ENCODE measurements around the gene CRYZL1. TPM values are rescaled to one million over a fixed set of nuclear protein-coding genes. Genes with fewer than 3 reads are reported as not detected.
A peak's percentile ranks its signal among the peaks of the same experiment; 100 is the strongest.

Gene CRYZL1
- total RNA-seq, 1 experiment from 2014 or later, result 35.2 TPM

DNA sequence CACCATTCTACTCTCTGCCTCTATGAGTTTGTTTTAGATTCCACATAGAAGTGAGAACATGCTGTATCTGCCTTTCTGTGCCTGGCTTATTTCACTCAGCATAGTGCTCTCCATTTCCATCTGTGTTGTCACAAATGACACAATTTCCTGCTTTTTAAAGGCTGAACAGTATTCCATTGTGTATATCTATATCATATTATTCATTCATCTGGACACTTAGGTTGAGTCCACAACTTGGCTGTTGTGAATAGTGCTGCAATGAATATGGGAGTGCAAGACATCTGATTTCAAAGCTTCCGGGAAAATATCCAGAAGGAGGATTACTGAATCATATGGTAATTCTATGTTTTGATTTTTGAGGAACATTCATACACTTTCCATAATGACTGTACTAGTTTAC lies 33.0 kb downstream of the CRYZL1 start:
- BruUV-seq (replicated peaks), result no TSS peak
- intact Hi-C loops (cut with micrococcal nuclease), result loop anchor here (5.0 kb wide), 2 partner anchors 246 to 411 kb away; no protein-coding TSS in a partner anchor
- Mint-ChIP-seq H3K27ac (ENCODE audit: low read depth, unreplicated experiment) (peak overlapping the region; percentile 41), H3K36me3 (ENCODE audit: insufficient read depth, unreplicated experiment) (peaks cover 74% of the 10 kb centered on the region), H3K9me3 (ENCODE audit: unreplicated experiment) (no peaks in the 10 kb centered on the region), H3K27me3 (ENCODE audit: insufficient read depth, unreplicated experiment) (no peaks in the 10 kb centered on the region), H3K4me3 (ENCODE audit: unreplicated experiment) (no peak overlapping the region), H3K4me1 (ENCODE audit: insufficient read depth, unreplicated experiment) (no peaks in the 10 kb centered on the region)
- DNase-seq (ENCODE audit: unreplicated experiment), result no peak
- POLR2A ChIA-PET, result interaction anchor here (0.6 to 1.3 kb wide), 4 partner anchors 16 to 682 kb away, joined by 3 to 4 read pairs (median 3); partner anchors contain the start of gene DONSON
- TF ChIP-seq, protein P1, sequence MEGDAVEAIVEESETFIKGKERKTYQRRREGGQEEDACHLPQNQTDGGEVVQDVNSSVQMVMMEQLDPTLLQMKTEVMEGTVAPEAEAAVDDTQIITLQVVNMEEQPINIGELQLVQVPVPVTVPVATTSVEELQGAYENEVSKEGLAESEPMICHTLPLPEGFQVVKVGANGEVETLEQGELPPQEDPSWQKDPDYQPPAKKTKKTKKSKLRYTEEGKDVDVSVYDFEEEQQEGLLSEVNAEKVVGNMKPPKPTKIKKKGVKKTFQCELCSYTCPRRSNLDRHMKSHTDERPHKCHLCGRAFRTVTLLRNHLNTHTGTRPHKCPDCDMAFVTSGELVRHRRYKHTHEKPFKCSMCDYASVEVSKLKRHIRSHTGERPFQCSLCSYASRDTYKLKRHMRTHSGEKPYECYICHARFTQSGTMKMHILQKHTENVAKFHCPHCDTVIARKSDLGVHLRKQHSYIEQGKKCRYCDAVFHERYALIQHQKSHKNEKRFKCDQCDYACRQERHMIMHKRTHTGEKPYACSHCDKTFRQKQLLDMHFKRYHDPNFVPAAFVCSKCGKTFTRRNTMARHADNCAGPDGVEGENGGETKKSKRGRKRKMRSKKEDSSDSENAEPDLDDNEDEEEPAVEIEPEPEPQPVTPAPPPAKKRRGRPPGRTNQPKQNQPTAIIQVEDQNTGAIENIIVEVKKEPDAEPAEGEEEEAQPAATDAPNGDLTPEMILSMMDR (IDR thresholded peaks at IDR 0.05; ENCODE audit: unreplicated experiment), result no peak
- CTCF ChIA-PET, result interaction anchor here (0.6 to 1.2 kb wide), 4 partner anchors 8 to 760 kb away, joined by 3 to 4 read pairs (median 3); no protein-coding TSS in a partner anchor

DNA sequence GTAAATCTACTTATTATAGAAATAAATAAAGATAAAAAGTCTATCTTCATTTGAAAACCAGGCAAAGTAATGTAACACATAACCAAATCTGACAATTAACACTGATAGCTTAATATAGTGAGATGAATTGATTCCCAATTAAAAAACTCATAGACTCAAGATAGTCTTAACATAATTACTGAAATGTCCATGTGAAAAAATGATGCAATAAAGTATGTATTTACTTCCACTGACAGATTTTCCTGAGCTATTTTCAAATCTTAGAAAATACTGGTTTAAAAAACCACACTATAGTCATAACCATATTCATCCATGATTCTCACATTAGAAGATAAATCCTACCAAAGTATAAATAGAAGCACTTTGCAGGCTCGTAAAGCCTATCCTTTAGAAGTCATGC lies 43.5 kb downstream of the CRYZL1 start:
- Mint-ChIP-seq H3K27me3 (ENCODE audit: insufficient read depth, unreplicated experiment) (no peaks in the 10 kb centered on the region), H3K4me3 (ENCODE audit: unreplicated experiment) (no peak overlapping the region), H3K4me1 (ENCODE audit: insufficient read depth, unreplicated experiment) (no peaks in the 10 kb centered on the region), H3K9me3 (ENCODE audit: unreplicated experiment) (no peaks in the 10 kb centered on the region), H3K27ac (ENCODE audit: low read depth, unreplicated experiment) (no peak overlapping the region), H3K36me3 (ENCODE audit: insufficient read depth, unreplicated experiment) (peaks cover 82% of the 10 kb centered on the region)
- CTCF ChIA-PET, result interaction anchor here (1.8 kb wide), 1 partner anchor 8 kb away, joined by 10 read pairs; no protein-coding TSS in a partner anchor
- intact Hi-C loops (cut with micrococcal nuclease), result no loop called here
- POLR2A ChIA-PET, result interaction anchor here (2.2 kb wide), 1 partner anchor 10 kb away, joined by 9 read pairs; the partner anchor contains the start of gene DONSON
- no TSS peak for BruUV-seq (replicated peaks)
- TF ChIP-seq, protein P1 (IDR thresholded peaks at IDR 0.05; ENCODE audit: unreplicated experiment), result no peak
- DNase-seq (ENCODE audit: unreplicated experiment), result no peak

DNA sequence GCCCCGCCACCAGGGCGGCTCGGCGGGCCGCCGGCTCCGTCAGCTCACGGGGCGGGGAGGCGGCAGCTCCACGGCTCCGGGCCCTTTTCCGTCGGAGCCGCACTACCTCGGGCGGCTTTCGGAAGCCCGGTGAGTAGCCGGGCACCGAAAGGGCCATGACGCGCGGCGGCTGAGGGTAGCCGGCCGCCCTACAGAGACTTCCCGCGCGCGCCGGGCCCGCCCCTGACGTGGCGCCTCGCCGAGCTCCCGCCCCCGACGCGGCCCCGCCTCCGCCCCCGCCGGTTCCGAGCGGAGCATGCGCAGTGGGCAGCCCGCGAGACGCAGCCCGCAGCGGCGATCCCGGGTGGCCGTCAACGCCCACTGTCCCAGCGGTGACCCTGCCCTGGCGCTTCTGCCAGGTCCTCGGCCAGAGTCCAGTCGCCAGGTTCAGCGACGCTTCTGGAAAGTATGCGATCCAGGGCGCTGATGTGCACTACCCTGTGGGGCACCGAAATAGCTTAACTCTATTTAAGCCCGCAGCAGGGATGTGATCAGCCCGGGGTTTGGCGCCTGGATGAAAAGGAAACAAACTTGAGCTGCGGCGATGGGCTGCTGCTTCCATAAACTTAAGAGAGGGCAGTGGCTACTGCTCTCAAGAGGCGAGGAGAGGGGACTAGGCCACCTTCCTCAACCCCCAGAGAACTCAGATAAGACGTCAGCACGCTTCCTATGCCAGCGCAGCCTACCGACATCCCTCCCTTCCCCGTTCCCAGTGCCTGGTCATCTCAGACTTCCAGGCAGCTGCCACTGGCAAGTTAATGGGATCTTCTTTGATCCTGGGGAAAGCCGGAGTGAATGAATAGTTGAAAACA lies 52.8 kb downstream of the CRYZL1 start, which contains the start of gene DONSON:
Gene DONSON (minus strand): TSS at position 200 of the 851 bp plus-strand sequence. CDS start 43 bp downstream, at position 157.
- Mint-ChIP-seq H3K4me1 (ENCODE audit: insufficient read depth, unreplicated experiment) (peaks cover 5% of the 10 kb centered on the region), H3K36me3 (ENCODE audit: insufficient read depth, unreplicated experiment) (peaks cover 5% of the 10 kb centered on the region), H3K9me3 (ENCODE audit: unreplicated experiment) (no peaks in the 10 kb centered on the region), H3K27ac (ENCODE audit: low read depth, unreplicated experiment) (peak within 1 kb of the TSS; percentile 67), H3K27me3 (ENCODE audit: insufficient read depth, unreplicated experiment) (no peaks in the 10 kb centered on the region), H3K4me3 (ENCODE audit: unreplicated experiment) (peak within 1 kb of the TSS; percentile 88)
- ChIA-PET CTCF (interaction anchor here (0.6 to 3.4 kb wide), 4 partner anchors 17 to 21 kb away, joined by 3 to 19 read pairs (median 3); no protein-coding TSS in a partner anchor), POLR2A (interaction anchor here (0.6 to 3.0 kb wide), 23 partner anchors 9 to 817 kb away, joined by 3 to 25 read pairs (median 5); partner anchors contain the start of genes CRYZL1, GART, PAXBP1 and SON)
- peak; percentile 80 for DNase-seq (ENCODE audit: unreplicated experiment)
- TF ChIP-seq, protein P1 (IDR thresholded peaks at IDR 0.05; ENCODE audit: unreplicated experiment), result no peak
- no TSS peak for BruUV-seq (replicated peaks)
- intact Hi-C loops (cut with micrococcal nuclease), result loop anchor here (5.0 kb wide), 1 partner anchor 304 kb away; no protein-coding TSS in a partner anchor
